Omental fat pad (tissue), 4 donors: ENCODE measurements around the gene TPM2. TPM values are rescaled to one million over a fixed set of nuclear protein-coding genes. Genes with fewer than 3 reads are reported as not detected.
A peak's percentile ranks its signal among the peaks of the same experiment; 100 is the strongest.

Experiments used
- ATAC-seq: fragments of 150-250 bp; one replicate; pipeline ENCODE4 v1.9.1; 2016; ENCODE audit warnings: mild to moderate bottlenecking, moderate library complexity; ENCODE audit not compliant: low FRiP score
- DNase-seq: peaks from one replicate; pipeline ENCODE4 v3.0.0-alpha.2; 2019; ENCODE audit warnings: low spot score
- CTCF ChIP-seq, 3 donors: fragments of 450-650 bp; IDR thresholded peaks; one replicate each; pipeline ENCODE4 v1.5.1; 2016 to 2017; ENCODE audit warnings: antibody characterized with exemption in 3 of 3, mild to moderate bottlenecking in 3 of 3, moderate library complexity in 2 of 3
- total RNA-seq, 4 donors: library from RNA; depleted of rRNA; stranded (reverse); fragments of >200 nt; gene quantifications; one replicate each; pipeline ENCODE4 v1.1.0, GENCODE V29; 2016

Gene TPM2
- total RNA-seq, 4 donors from 2014 or later: 150 to 301 (median 237) TPM

- peak; percentile 12 for ATAC-seq
- no peak for DNase-seq
- TF ChIP-seq CTCF (IDR thresholded peaks at IDR 0.05): no peak
These were observed 32.7 kb downstream of the TPM2 start for GRCh38 chr9:35656831-35657545.

- no peak for ATAC-seq
- no peak for TF ChIP-seq CTCF (IDR thresholded peaks at IDR 0.05)
- no peak for DNase-seq
These were observed 33.4 kb downstream of the TPM2 start for GRCh38 chr9:35656348-35656747.

- DNase-seq: no peak
These were observed 36.1 kb downstream of the TPM2 start for GRCh38 chr9:35653611-35654010.

GRCh38 chr9:35652829-35653209 lies 36.9 kb downstream of the TPM2 start:
- no peak for ATAC-seq
- DNase-seq: no peak
- TF ChIP-seq CTCF (IDR thresholded peaks at IDR 0.05): no peak

More at GRCh38 chr9:35653611-35654010, 36.1 kb downstream of the TPM2 start:
- TF ChIP-seq CTCF (IDR thresholded peaks at IDR 0.05): no peak
- no peak for ATAC-seq

GRCh38 chr9:35651956-35652828 lies 37.5 kb downstream of the TPM2 start:
- TF ChIP-seq CTCF (IDR thresholded peaks at IDR 0.05): no peak
- DNase-seq (no peak), ATAC-seq (no peak)

- no peak for DNase-seq
These were observed 39.2 kb downstream of the TPM2 start, which contains the start of gene SIT1 for GRCh38 chr9:35650341-35651158. TSS of gene SIT1 (minus strand) at chr9:35650931. CDS start at chr9:35650853, 78 bp downstream.

More at GRCh38 chr9:35650341-35651158, 39.2 kb downstream of the TPM2 start, which contains the start of gene SIT1:
- TF ChIP-seq CTCF (IDR thresholded peaks at IDR 0.05): no peak
- no peak for ATAC-seq
